ENCODE data around the gene PACS2. TPM values are rescaled to one million over a fixed set of nuclear protein-coding genes. Genes with fewer than 3 reads are reported as not detected.

The PACS2 gene
- total RNA-seq, 4 donors from 2014 or later = 59.8 to 97.4 (median 71.2) TPM

DNA sequence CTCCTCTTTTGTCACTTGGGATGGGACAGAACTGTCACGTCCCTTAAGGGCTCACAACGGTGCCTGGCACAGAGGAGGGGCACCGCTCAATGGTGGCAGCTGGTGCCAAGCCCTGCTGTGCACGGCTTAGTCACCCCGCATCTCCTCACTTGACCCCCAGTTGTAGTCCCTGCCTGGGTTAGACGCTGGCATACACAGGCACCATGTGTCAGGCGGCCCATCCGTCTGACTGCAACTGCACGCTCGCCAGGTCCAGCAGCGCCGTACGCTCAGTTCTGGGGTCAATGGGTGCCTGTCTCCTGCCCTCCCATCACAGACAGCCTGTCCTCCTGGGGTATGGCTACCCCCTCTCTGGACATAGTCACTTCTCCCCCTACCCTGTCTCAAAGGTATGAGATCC, 1.6 kb upstream of the PACS2 start:
- no peaks in the 10 kb centered on the region for H3K27me3 ChIP-seq
- intact Hi-C loops (cut with DNase I) = loop anchor here (10.0 kb wide), 1 partner anchor 68 kb away; the partner anchor contains the start of gene BTBD6
- 84% methylated on average over 5 of the region's 13 CpGs for WGBS
- peaks cover 36 to 48% (median 43%) of the 10 kb centered on the region in 4 donors for H3K4me1 ChIP-seq
- DNase-seq (ENCODE audit: extremely low spot score) = no peak
- H3K9me3 ChIP-seq = no peaks in the 10 kb centered on the region
- no peak for TF ChIP-seq POLR2AphosphoS5 (IDR thresholded peaks at IDR 0.05)
- H3K27ac ChIP-seq (replicated peaks in 1 of 4) = peak overlapping the region; percentile 90 to 99 (median 98)
- H3K4me3 ChIP-seq = no peak overlapping the region
- H3K36me3 ChIP-seq = no peaks in the 10 kb centered on the region

GRCh38 chr14:105313381-105314286, 914 bp upstream of the PACS2 start:
- intact Hi-C loops (cut with DNase I) = loop anchor here (10.0 kb wide), 1 partner anchor 69 kb away; the partner anchor contains the start of gene BTBD6
- Histone ChIP-seq H3K4me1 (peaks cover 36 to 54% (median 46%) of the 10 kb centered on the region in 4 donors), H3K27me3 (no peaks in the 10 kb centered on the region), H3K27ac (replicated peaks in 1 of 4) (peak overlapping the region; percentile 90 to 99 (median 98)), H3K4me3 (peak overlapping the region; percentile 66 to 93 (median 88)), H3K36me3 (no peaks in the 10 kb centered on the region), H3K9me3 (no peaks in the 10 kb centered on the region)
- 29% methylated on average over 28 of the region's 48 CpGs for WGBS
- TF ChIP-seq EP300 (IDR thresholded peaks at IDR 0.05) = no peak
- TF ChIP-seq, protein P1, sequence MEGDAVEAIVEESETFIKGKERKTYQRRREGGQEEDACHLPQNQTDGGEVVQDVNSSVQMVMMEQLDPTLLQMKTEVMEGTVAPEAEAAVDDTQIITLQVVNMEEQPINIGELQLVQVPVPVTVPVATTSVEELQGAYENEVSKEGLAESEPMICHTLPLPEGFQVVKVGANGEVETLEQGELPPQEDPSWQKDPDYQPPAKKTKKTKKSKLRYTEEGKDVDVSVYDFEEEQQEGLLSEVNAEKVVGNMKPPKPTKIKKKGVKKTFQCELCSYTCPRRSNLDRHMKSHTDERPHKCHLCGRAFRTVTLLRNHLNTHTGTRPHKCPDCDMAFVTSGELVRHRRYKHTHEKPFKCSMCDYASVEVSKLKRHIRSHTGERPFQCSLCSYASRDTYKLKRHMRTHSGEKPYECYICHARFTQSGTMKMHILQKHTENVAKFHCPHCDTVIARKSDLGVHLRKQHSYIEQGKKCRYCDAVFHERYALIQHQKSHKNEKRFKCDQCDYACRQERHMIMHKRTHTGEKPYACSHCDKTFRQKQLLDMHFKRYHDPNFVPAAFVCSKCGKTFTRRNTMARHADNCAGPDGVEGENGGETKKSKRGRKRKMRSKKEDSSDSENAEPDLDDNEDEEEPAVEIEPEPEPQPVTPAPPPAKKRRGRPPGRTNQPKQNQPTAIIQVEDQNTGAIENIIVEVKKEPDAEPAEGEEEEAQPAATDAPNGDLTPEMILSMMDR (IDR thresholded peaks at IDR 0.05) = no peak
- TF ChIP-seq POLR2A (IDR thresholded peaks at IDR 0.05; ENCODE audit: low read depth) = no peak
- TF ChIP-seq POLR2AphosphoS5 (IDR thresholded peaks at IDR 0.05) = no peak
- DNase-seq (ENCODE audit: extremely low spot score) = no peak

DNA sequence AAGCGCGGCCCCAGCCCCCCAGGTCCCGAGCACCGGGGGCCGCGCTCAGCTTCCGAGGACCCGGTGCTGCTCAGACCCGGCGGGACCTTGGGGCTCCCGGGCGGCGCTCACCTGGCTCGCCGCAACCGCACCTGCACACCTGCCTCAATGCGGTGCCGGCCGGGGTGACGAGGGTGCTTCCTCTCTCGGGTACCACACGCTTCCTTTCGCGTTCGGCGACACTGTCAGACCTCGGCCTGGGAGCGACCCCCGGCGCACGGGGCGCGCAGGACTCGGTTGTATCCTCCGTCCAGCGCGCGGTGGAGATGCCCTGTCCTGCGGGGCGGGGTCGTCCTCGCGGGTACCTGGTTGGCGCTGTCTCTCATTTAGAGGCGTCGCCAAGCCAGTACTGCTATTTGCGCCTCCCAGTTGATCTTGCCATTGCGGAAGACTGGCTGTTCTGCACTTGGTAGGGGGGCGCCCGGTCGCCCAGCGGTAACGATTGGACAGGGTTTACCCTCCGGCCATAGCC, 718 bp downstream of the PACS2 start:
- intact Hi-C loops (cut with DNase I) = loop anchor here (10.0 kb wide), 1 partner anchor 70 kb away; the partner anchor contains the start of gene BTBD6
- Histone ChIP-seq H3K4me3 (peak overlapping the region; percentile 76 to 98 (median 87)), H3K9me3 (no peaks in the 10 kb centered on the region), H3K4me1 (peaks cover 36 to 54% (median 46%) of the 10 kb centered on the region in 4 donors), H3K27me3 (no peaks in the 10 kb centered on the region), H3K27ac (replicated peaks in 1 of 4) (peak overlapping the region; percentile 71 to 88 (median 84)), H3K36me3 (no peaks in the 10 kb centered on the region)
- TF ChIP-seq, protein P1 (IDR thresholded peaks at IDR 0.05) = no peak
- no peak for TF ChIP-seq POLR2AphosphoS5 (IDR thresholded peaks at IDR 0.05)
- no peak for TF ChIP-seq EP300 (IDR thresholded peaks at IDR 0.05)
- TF ChIP-seq POLR2A (IDR thresholded peaks at IDR 0.05; ENCODE audit: low read depth) = no peak
- DNase-seq (ENCODE audit: extremely low spot score) = no peak
- 14% methylated on average over 1 of the region's 54 CpGs for WGBS

- H3K36me3 ChIP-seq = no peaks in the 10 kb centered on the region
- H3K4me3 ChIP-seq = peak overlapping the region; percentile 76 to 98 (median 87)
- H3K4me1 ChIP-seq = peaks cover 36 to 54% (median 46%) of the 10 kb centered on the region in 4 donors
- peak overlapping the region; percentile 71 to 88 (median 84) for H3K27ac ChIP-seq (replicated peaks in 1 of 4)
- H3K9me3 ChIP-seq = no peaks in the 10 kb centered on the region
- intact Hi-C loops (cut with DNase I) = loop anchor here (10.0 kb wide), 1 partner anchor 71 kb away; the partner anchor contains the start of gene BTBD6
- no peaks in the 10 kb centered on the region for H3K27me3 ChIP-seq
- TF ChIP-seq EP300 (IDR thresholded peaks at IDR 0.05) = no peak
- WGBS = 53% methylated on average over 7 of the region's 15 CpGs
- DNase-seq (ENCODE audit: extremely low spot score) = no peak
Observed at GRCh38 chr14:105315941-105316576, 1.5 kb downstream of the PACS2 start.

DNA sequence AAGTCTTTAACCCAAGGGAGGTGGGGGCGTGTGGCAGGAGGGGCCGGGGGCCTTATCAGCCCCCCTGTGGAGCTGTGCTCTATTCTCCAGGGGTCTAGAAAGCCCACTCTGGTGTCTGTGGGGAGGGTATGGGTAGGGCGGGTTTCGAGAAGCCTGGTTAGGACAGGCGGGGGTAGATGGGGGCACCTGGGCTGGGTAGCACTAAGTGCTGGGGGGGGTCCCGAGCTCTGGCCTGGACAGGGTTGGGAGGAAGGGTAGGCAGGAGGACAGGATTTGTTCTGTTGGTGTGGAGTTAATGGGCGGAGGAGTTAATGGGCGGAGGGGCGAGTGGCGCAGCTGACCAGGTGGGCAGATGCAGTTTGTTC, 2.0 kb downstream of the PACS2 start:
- no peak for DNase-seq (ENCODE audit: extremely low spot score)
- Histone ChIP-seq H3K4me1 (peaks cover 36 to 54% (median 46%) of the 10 kb centered on the region in 4 donors), H3K27me3 (no peaks in the 10 kb centered on the region), H3K27ac (replicated peaks in 1 of 4) (peak overlapping the region; percentile 71 to 88 (median 84)), H3K36me3 (no peaks in the 10 kb centered on the region), H3K9me3 (no peaks in the 10 kb centered on the region), H3K4me3 (peak overlapping the region; percentile 76 to 98 (median 87))
- no peak for TF ChIP-seq EP300 (IDR thresholded peaks at IDR 0.05)
- no peak for TF ChIP-seq POLR2AphosphoS5 (IDR thresholded peaks at IDR 0.05)
- no peak for TF ChIP-seq POLR2A (IDR thresholded peaks at IDR 0.05; ENCODE audit: low read depth)
- TF ChIP-seq, protein P1 (IDR thresholded peaks at IDR 0.05) = no peak
- intact Hi-C loops (cut with DNase I) = loop anchor here (10.0 kb wide), 1 partner anchor 72 kb away; the partner anchor contains the start of gene BTBD6
- WGBS = 91% methylated on average over 9 of the region's 10 CpGs

Data from esophagus muscularis mucosa (tissue), 4 donors.